LNCaP clone FGC (cell line): Measurements from ENCODE around the gene SPOCD1.

Experiments used
- DNase-seq: peaks from one replicate; pipeline ENCODE4 v3.0.0-alpha.2; 2011; ENCODE audit warnings: low read depth
- H3K4me3 ChIP-seq: 2 replicates; pipeline ENCODE4 v1.5.1; 2011; ENCODE audit warnings: mild to moderate bottlenecking, low read depth, low read length, control low read depth
- CTCF ChIP-seq: IDR thresholded peaks from 2 replicates; pipeline ENCODE4 v1.5.1; 2012; ENCODE audit warnings: mild to moderate bottlenecking; ENCODE audit not compliant: control insufficient read depth, insufficient read depth; ENCODE audit errors: extremely low read depth

Gene SPOCD1

GRCh38 chr1:31796707-31797106 lies 19.1 kb downstream of the SPOCD1 start:
- no peak for TF ChIP-seq CTCF
- H3K4me3 ChIP-seq: no peak overlapping the region
- no peak for DNase-seq

GRCh38 chr1:31795801-31796621 lies 19.8 kb downstream of the SPOCD1 start:
- TF ChIP-seq CTCF: no peak
- H3K4me3 ChIP-seq: no peak overlapping the region
- DNase-seq: no peak

- DNase-seq: no peak
- TF ChIP-seq CTCF: no peak
- no peak overlapping the region for H3K4me3 ChIP-seq
These were observed 20.6 kb downstream of the SPOCD1 start for GRCh38 chr1:31795096-31795675.

GRCh38 chr1:31793586-31794285 lies 22.1 kb downstream of the SPOCD1 start:
- DNase-seq: no peak

GRCh38 chr1:31793086-31793485 lies 22.7 kb downstream of the SPOCD1 start:
- no peak for TF ChIP-seq CTCF
- no peak for DNase-seq
- H3K4me3 ChIP-seq: no peak overlapping the region

More at GRCh38 chr1:31793586-31794285, 22.1 kb downstream of the SPOCD1 start:
- TF ChIP-seq CTCF: no peak
- no peak overlapping the region for H3K4me3 ChIP-seq

GRCh38 chr1:31792541-31792940 lies 23.3 kb downstream of the SPOCD1 start:
- TF ChIP-seq CTCF: no peak
- no peak for DNase-seq
- no peak overlapping the region for H3K4me3 ChIP-seq

- TF ChIP-seq CTCF: no peak
- no peak overlapping the region for H3K4me3 ChIP-seq
- DNase-seq: no peak
These were observed 23.7 kb downstream of the SPOCD1 start for GRCh38 chr1:31792116-31792515.
